HepG2 (cell line): ENCODE data around the gene SPSB2. TPM values are rescaled to one million over a fixed set of nuclear protein-coding genes. Genes with fewer than 3 reads are reported as not detected.

ENCODE experiments used
- CEBPZ ChIP-seq: IDR thresholded peaks from 2 replicates; pipeline ENCODE4 v1.6.1; 2012; ENCODE audit warnings: low read length, improper control_type of control experiment
- GZF1 ChIP-seq: sonication (generic); formaldehyde crosslinking; IDR thresholded peaks from 2 replicates; pipeline ENCODE4 v1.5.1; 2020; ENCODE audit warnings: mild to moderate bottlenecking, missing genetic modification reagents
- HMG20B ChIP-seq: conservative IDR thresholded peaks from 2 replicates; pipeline ENCODE4 v1.6.1; 2016; ENCODE audit warnings: missing genetic modification reagents, missing compliant biosample characterization
- MBNL3 ChIP-seq: fragments of 250-450 bp; sonication (Bioruptor Pico); conservative IDR thresholded peaks from 2 replicates; pipeline ENCODE4 v1.8.0; 2022; ENCODE audit warnings: mild to moderate bottlenecking, inconsistent platforms
- MIXL1 ChIP-seq: IDR thresholded peaks from 2 replicates; pipeline ENCODE4 v1.6.1; 2016
- POLR2A ChIP-seq, 2 experiments: IDR thresholded peaks; 2 replicates each; pipeline ENCODE4 v1.6.1; 2011; ENCODE audit warnings: low read depth in 2 of 2, low read length in 2 of 2, mild to moderate bottlenecking in 1 of 2, moderate library complexity in 1 of 2; ENCODE audit not compliant: insufficient read depth in 1 of 2
- SPEN ChIP-seq: sonication (generic); formaldehyde crosslinking; IDR thresholded peaks from 2 replicates; pipeline ENCODE4 v1.5.1; 2020; ENCODE audit warnings: low read depth, mild to moderate bottlenecking, missing genetic modification reagents
- ZC3H13 ChIP-seq: sonication (generic); formaldehyde crosslinking; IDR thresholded peaks from 2 replicates; pipeline ENCODE4 v1.8.1; 2023; ENCODE audit warnings: mild to moderate bottlenecking, missing genetic modification reagents, moderate library complexity
- ZKSCAN5 ChIP-seq: sonication (generic); formaldehyde crosslinking; IDR thresholded peaks from 2 replicates; pipeline ENCODE4 v1.5.1; 2020; ENCODE audit warnings: mild to moderate bottlenecking, missing genetic modification reagents
- ZMYM3 ChIP-seq: sonication (generic); formaldehyde crosslinking; IDR thresholded peaks from 2 replicates; pipeline ENCODE4 v1.5.1; 2020; ENCODE audit warnings: mild to moderate bottlenecking, missing genetic modification reagents
- ZMYM4 ChIP-seq: sonication (generic); formaldehyde crosslinking; IDR thresholded peaks from 2 replicates; pipeline ENCODE4 v1.8.1; 2023; ENCODE audit warnings: mild to moderate bottlenecking, missing genetic modification reagents
- ZNF432 ChIP-seq: sonication (generic); formaldehyde crosslinking; IDR thresholded peaks from 2 replicates; pipeline ENCODE4 v1.5.0; 2020; ENCODE audit warnings: missing genetic modification reagents, mild to moderate bottlenecking, borderline replicate concordance
- ZNF569 ChIP-seq: sonication (generic); formaldehyde crosslinking; IDR thresholded peaks from 2 replicates; pipeline ENCODE4 v1.5.0; 2020; ENCODE audit warnings: mild to moderate bottlenecking, missing genetic modification reagents, moderate library complexity, borderline replicate concordance
- ZNF652 ChIP-seq: IDR thresholded peaks from 2 replicates; pipeline ENCODE4 v1.6.1; 2016; ENCODE audit warnings: low read depth, borderline replicate concordance
- ZNF749 ChIP-seq: sonication (generic); formaldehyde crosslinking; IDR thresholded peaks from 2 replicates; pipeline ENCODE4 v1.8.0; 2022; ENCODE audit warnings: mild to moderate bottlenecking, missing genetic modification reagents, moderate library complexity, borderline replicate concordance
- ZNF800 ChIP-seq: sonication (generic); formaldehyde crosslinking; IDR thresholded peaks from 2 replicates; pipeline ENCODE4 v1.4.0; 2020; ENCODE audit warnings: missing genetic modification reagents
- ZSCAN22 ChIP-seq: sonication (generic); formaldehyde crosslinking; IDR thresholded peaks from 2 replicates; pipeline ENCODE4 v1.4.0; 2020; ENCODE audit warnings: mild to moderate bottlenecking, missing genetic modification reagents
- polyA plus RNA-seq, 8 experiments: library from polyadenylated mRNA; depleted of rRNA in 3 of 8; stranded (reverse) in 7 of 8; unstranded in 1 of 8; fragments of >200 nt; fragmentation: Illumina TruSeq in 4 of 8; extraction: Trizol in 4 of 8; gene quantifications; 2 replicates each; pipeline versions ENCODE4 v1.2.1 to v1.2.3, GENCODE V29; 2011 to 2016; ENCODE audit warnings: low read depth in 4 of 8, missing spikeins in 1 of 8, mixed read lengths in 1 of 8; ENCODE audit not compliant: insufficient read depth in 1 of 8
- total RNA-seq, 5 experiments: library from RNA; depleted of rRNA; stranded (reverse); fragments of >200 nt; fragmentation: Illumina TruSeq; extraction: Trizol; gene quantifications; 2 replicates each; pipeline ENCODE4 v1.2.3, GENCODE V29; 2016; ENCODE audit warnings: low read depth in 1 of 5
- TF ChIP-seq, protein P1 (sequence below): sonication (generic); formaldehyde crosslinking; IDR thresholded peaks from 2 replicates; pipeline ENCODE4 v1.4.0; 2020; ENCODE audit warnings: mild to moderate bottlenecking, missing genetic modification reagents
- TF ChIP-seq, protein P2 (sequence below): fragments of 450-650 bp; IDR thresholded peaks from 2 replicates; pipeline ENCODE4 v1.6.1; 2017; ENCODE audit warnings: mild to moderate bottlenecking

Gene SPSB2
- total and polyA plus RNA-seq, 2 of the 13 experiments (the other 11 are each of a cell fraction or from before 2014, with no cell fraction given): 2.0 to 6.2 TPM

- TF ChIP-seq CEBPZ: no peak
- no peak for TF ChIP-seq MIXL1 (CRISPR knock-in tag)
- peak; percentile 31; the same call in 1 of the 2 replicates for TF ChIP-seq ZSCAN22 (CRISPR knock-in tag)
- TF ChIP-seq HMG20B: no peak
- TF ChIP-seq ZNF432 (CRISPR knock-in tag): no peak
- TF ChIP-seq ZMYM4 (CRISPR knock-in tag): no peak; the same call in 1 of the 2 replicates
- TF ChIP-seq ZKSCAN5 (CRISPR knock-in tag): no peak
- no peak; the same call in none of the 2 replicates for TF ChIP-seq ZC3H13 (CRISPR knock-in tag)
- TF ChIP-seq ZNF652 (CRISPR knock-in tag): peak; percentile 79
- no peak for TF ChIP-seq MBNL3
- TF ChIP-seq, protein P1, sequence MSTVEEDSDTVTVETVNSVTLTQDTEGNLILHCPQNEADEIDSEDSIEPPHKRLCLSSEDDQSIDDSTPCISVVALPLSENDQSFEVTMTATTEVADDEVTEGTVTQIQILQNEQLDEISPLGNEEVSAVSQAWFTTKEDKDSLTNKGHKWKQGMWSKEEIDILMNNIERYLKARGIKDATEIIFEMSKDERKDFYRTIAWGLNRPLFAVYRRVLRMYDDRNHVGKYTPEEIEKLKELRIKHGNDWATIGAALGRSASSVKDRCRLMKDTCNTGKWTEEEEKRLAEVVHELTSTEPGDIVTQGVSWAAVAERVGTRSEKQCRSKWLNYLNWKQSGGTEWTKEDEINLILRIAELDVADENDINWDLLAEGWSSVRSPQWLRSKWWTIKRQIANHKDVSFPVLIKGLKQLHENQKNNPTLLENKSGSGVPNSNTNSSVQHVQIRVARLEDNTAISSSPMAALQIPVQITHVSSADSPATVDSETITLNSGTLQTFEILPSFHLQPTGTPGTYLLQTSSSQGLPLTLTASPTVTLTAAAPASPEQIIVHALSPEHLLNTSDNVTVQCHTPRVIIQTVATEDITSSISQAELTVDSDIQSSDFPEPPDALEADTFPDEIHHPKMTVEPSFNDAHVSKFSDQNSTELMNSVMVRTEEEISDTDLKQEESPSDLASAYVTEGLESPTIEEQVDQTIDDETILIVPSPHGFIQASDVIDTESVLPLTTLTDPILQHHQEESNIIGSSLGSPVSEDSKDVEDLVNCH (CRISPR knock-in tag): 0 out of 2 replicates have a peak, but pooled peaks have one; percentile 64
- no peak; a peak in 1 of 4 replicates for TF ChIP-seq POLR2A (IDR thresholded peaks at IDR 0.05; ENCODE audit: insufficient read depth in 1 of 2, low read depth in 2 of 2, low read length in 2 of 2)
- no peak for TF ChIP-seq ZNF749 (CRISPR knock-in tag)
- 0 out of 2 replicates have a peak, but pooled peaks have one; percentile 45 for TF ChIP-seq ZNF800 (CRISPR knock-in tag)
- no peak for TF ChIP-seq ZMYM3 (CRISPR knock-in tag)
- TF ChIP-seq SPEN: peak; percentile 43; the same call in 1 of the 2 replicates
- no peak for TF ChIP-seq ZNF569 (CRISPR knock-in tag)
- TF ChIP-seq, protein P2, sequence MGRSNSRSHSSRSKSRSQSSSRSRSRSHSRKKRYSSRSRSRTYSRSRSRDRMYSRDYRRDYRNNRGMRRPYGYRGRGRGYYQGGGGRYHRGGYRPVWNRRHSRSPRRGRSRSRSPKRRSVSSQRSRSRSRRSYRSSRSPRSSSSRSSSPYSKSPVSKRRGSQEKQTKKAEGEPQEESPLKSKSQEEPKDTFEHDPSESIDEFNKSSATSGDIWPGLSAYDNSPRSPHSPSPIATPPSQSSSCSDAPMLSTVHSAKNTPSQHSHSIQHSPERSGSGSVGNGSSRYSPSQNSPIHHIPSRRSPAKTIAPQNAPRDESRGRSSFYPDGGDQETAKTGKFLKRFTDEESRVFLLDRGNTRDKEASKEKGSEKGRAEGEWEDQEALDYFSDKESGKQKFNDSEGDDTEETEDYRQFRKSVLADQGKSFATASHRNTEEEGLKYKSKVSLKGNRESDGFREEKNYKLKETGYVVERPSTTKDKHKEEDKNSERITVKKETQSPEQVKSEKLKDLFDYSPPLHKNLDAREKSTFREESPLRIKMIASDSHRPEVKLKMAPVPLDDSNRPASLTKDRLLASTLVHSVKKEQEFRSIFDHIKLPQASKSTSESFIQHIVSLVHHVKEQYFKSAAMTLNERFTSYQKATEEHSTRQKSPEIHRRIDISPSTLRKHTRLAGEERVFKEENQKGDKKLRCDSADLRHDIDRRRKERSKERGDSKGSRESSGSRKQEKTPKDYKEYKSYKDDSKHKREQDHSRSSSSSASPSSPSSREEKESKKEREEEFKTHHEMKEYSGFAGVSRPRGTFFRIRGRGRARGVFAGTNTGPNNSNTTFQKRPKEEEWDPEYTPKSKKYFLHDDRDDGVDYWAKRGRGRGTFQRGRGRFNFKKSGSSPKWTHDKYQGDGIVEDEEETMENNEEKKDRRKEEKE: no peak
- TF ChIP-seq GZF1 (CRISPR knock-in tag): no peak
Measured at GRCh38 chr12:6872073-6873048, 742 bp downstream of the SPSB2 start (continued).
